ENCODE measurements around the gene PRKCI.
"Not testable (repeated sequence)": the region's sequence is repeated elsewhere in the genome, so short reads cannot be mapped to it uniquely, and the experiment has no call there.

Gene PRKCI

DNA sequence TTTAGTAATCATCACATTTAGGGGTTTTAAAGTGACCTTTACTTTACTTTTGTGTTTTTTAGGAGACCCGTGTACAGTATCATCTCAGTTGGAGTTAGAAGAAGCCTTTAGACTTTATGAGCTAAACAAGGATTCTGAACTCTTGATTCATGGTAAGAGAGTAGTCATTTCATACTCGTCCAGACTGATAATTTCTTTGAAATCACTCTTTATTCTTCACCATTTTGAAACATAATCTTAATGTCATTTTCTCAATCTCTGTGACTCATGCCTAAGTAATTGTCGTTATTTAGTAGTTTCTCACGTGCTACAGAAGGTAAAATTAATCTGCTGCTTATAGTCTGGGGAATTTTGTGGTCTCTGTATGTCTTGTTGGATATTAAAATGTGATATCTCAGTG is 37.7 kb downstream of the PRKCI start:
- H3K9ac ChIP-seq (ENCODE audit: low read depth, low read length) = no peak overlapping the region
- H3K27ac ChIP-seq (ENCODE audit: low read depth, low read length) = no peak overlapping the region
- H3K36me3 ChIP-seq (ENCODE audit: control insufficient read depth, insufficient read depth, low read length) = peaks cover 54% of the 10 kb centered on the region

DNA sequence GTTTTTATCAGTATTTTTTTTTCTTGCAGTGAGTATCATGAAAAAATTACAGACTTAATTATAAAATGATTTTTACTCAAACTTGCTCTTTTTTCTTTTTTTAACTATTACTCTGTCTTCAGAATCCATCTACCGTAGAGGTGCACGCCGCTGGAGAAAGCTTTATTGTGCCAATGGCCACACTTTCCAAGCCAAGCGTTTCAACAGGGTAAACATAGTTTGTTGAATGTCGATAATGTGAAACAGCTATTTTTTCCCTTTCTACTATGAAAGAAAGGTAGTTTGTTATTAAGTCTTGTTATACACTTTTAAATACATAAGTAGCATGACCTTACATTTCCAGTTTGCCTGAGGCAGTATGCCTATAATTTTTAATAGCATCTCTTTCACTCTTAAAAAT is 45.6 kb downstream of the PRKCI start:
- Histone ChIP-seq H3K4me3 (ENCODE audit: low read depth, low read length) (no peak overlapping the region), H3K9me3 (ENCODE audit: control insufficient read depth, insufficient read depth, low read length) (no peaks in the 10 kb centered on the region), H3K27me3 (ENCODE audit: control insufficient read depth, insufficient read depth, low read length) (no peaks in the 10 kb centered on the region), H3K9ac (ENCODE audit: low read depth, low read length) (no peak overlapping the region), H3K4me1 (ENCODE audit: control insufficient read depth, insufficient read depth, low read length) (no peaks in the 10 kb centered on the region), H3K36me3 (ENCODE audit: control insufficient read depth, insufficient read depth, low read length) (peaks cover 80% of the 10 kb centered on the region), H3K27ac (ENCODE audit: low read depth, low read length) (no peak overlapping the region)

More for the DNA sequence above, 37.7 kb downstream of the PRKCI start:
- H3K4me1 ChIP-seq (ENCODE audit: control insufficient read depth, insufficient read depth, low read length) = peaks cover 8% of the 10 kb centered on the region
- no peak overlapping the region for H3K4me3 ChIP-seq (ENCODE audit: low read depth, low read length)
- H3K9me3 ChIP-seq (ENCODE audit: control insufficient read depth, insufficient read depth, low read length) = no peaks in the 10 kb centered on the region
- no peaks in the 10 kb centered on the region for H3K27me3 ChIP-seq (ENCODE audit: control insufficient read depth, insufficient read depth, low read length)

DNA sequence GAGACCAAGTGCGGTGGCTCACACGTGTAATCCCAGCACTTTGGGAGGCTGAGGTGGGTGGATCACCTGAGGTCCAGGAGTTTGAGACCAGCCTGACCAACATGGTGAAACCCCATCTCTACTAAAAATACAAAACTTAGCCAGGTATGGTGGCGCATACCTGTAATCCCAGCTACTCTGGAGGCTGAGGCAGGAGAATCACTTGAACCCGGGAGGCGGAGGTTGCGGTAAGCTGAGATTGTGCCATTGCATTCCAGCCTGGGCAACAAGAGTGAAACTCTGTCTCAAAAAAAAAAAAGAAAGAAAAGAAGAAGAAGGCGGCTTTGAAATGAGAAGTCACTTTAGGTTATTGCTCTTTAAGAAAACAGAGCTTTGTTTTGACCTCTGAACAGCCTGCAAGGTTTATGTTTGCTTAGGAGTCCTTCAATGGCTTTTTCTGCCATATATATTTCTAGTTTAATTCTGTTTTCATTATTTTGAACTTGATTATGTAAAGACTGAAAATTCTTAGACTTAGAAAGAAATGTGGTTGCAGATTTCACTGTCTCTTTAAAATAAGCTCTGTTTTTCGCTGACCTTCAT is 47.5 kb downstream of the PRKCI start:
- not testable (repeated sequence) for H3K9me3 ChIP-seq (ENCODE audit: control insufficient read depth, insufficient read depth, low read length); H3K27ac ChIP-seq (ENCODE audit: low read depth, low read length); H3K9ac ChIP-seq (ENCODE audit: low read depth, low read length); H3K4me3 ChIP-seq (ENCODE audit: low read depth, low read length); H3K27me3 ChIP-seq (ENCODE audit: control insufficient read depth, insufficient read depth, low read length); H3K4me1 ChIP-seq (ENCODE audit: control insufficient read depth, insufficient read depth, low read length)
- H3K36me3 ChIP-seq (ENCODE audit: control insufficient read depth, insufficient read depth, low read length) = peaks cover 80% of the 10 kb centered on the region

DNA sequence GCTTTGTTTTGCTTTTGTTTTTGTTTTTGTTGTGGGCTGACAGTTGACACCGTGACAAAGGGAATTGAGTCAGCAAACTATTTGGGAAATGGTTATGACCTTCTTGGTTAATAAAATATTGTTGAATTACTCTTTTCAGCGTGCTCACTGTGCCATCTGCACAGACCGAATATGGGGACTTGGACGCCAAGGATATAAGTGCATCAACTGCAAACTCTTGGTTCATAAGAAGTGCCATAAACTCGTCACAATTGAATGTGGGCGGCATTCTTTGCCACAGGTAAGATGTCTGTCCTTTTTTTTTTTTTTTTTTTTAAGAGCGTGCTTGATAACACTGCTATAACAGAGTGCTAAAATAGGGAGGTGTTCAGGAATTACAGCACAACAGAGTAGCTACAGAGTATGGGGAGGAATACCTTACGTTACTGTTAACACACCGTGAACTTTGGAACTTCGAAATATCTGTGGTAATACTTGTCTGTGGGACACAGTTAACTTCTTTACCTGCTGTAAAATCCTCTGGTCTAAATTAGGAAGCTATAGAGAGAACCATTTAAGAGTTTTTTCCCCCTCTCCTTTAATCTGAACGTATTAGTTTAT is 48.2 kb downstream of the PRKCI start:
- H3K4me1 ChIP-seq (ENCODE audit: control insufficient read depth, insufficient read depth, low read length) = no peaks in the 10 kb centered on the region
- H3K4me3 ChIP-seq (ENCODE audit: low read depth, low read length) = no peak overlapping the region
- peaks cover 80% of the 10 kb centered on the region for H3K36me3 ChIP-seq (ENCODE audit: control insufficient read depth, insufficient read depth, low read length)
- H3K27me3 ChIP-seq (ENCODE audit: control insufficient read depth, insufficient read depth, low read length) = no peaks in the 10 kb centered on the region
- no peaks in the 10 kb centered on the region for H3K9me3 ChIP-seq (ENCODE audit: control insufficient read depth, insufficient read depth, low read length)
- no peak overlapping the region for H3K27ac ChIP-seq (ENCODE audit: low read depth, low read length)
- no peak overlapping the region for H3K9ac ChIP-seq (ENCODE audit: low read depth, low read length)

DNA sequence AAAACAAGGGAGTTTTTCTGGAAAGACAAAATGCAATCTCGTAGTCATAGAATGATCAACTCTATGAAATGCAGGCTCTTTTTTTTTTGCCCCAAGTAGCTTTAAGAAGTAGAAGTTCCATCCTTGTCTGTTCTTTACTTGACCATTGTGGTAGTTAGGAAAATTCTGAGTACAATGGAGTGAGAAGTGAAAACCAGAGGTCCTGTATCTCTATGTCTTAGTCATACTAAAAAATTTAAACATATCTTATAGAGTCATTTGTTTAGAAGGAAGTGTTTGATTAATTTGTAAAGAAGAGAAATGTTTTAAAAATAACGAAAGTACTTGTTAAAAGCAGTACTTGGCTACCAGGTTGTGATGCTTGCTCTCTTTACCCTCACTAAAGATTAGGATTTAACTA is 52.4 kb downstream of the PRKCI start:
- Histone ChIP-seq H3K27ac (ENCODE audit: low read depth, low read length) (no peak overlapping the region), H3K4me3 (ENCODE audit: low read depth, low read length) (no peak overlapping the region), H3K36me3 (ENCODE audit: control insufficient read depth, insufficient read depth, low read length) (peaks cover 92% of the 10 kb centered on the region), H3K9ac (ENCODE audit: low read depth, low read length) (no peak overlapping the region), H3K9me3 (ENCODE audit: control insufficient read depth, insufficient read depth, low read length) (no peaks in the 10 kb centered on the region), H3K27me3 (ENCODE audit: control insufficient read depth, insufficient read depth, low read length) (no peaks in the 10 kb centered on the region), H3K4me1 (ENCODE audit: control insufficient read depth, insufficient read depth, low read length) (no peaks in the 10 kb centered on the region)

DNA sequence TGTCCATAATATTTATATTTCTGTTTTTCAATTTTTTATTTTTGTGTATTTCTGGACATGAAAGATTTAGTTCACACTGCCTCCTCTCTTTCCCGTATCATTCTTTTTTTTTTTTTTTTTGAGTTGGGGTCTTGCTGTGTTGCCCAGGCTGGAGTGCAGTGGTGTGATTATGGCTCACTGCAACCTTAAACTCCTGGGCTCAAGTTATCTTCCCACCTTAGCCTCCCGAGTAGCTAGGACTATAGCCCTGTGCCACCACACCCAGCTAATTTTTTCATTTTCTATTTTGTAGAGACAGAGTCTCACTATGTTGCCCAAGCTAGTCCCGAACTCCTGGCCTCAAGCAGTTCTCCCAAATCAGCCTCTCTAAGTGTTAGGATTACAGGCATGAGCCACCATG is 53.6 kb downstream of the PRKCI start:
- no peak overlapping the region for H3K27ac ChIP-seq (ENCODE audit: low read depth, low read length)
- H3K9me3 ChIP-seq (ENCODE audit: control insufficient read depth, insufficient read depth, low read length) = no peaks in the 10 kb centered on the region
- H3K4me1 ChIP-seq (ENCODE audit: control insufficient read depth, insufficient read depth, low read length) = no peaks in the 10 kb centered on the region
- peaks cover 92% of the 10 kb centered on the region for H3K36me3 ChIP-seq (ENCODE audit: control insufficient read depth, insufficient read depth, low read length)
- no peaks in the 10 kb centered on the region for H3K27me3 ChIP-seq (ENCODE audit: control insufficient read depth, insufficient read depth, low read length)
- no peak overlapping the region for H3K9ac ChIP-seq (ENCODE audit: low read depth, low read length)
- H3K4me3 ChIP-seq (ENCODE audit: low read depth, low read length) = no peak overlapping the region

DNA sequence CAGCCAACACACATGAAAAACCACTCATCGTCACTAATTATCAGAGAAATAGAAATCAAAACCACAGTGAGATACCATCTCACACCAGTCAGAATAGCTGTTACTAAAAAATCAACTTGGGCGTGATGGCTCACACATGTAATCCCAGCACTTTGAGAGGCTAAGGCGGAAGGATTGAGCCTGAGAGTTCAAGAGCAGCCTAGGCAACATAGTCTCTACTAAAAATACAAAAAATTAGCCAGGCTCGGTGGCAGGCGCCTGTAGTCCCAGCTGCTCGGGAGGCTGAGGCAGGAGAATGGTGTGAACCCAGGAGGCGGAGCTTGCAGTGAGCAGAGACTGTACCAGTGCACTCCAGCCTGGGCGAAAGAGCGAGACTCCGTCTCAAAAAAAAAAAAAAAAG is 55.1 kb downstream of the PRKCI start:
- H3K36me3 ChIP-seq (ENCODE audit: control insufficient read depth, insufficient read depth, low read length) = peaks cover 93% of the 10 kb centered on the region
- not testable (repeated sequence) for H3K9ac ChIP-seq (ENCODE audit: low read depth, low read length); H3K27ac ChIP-seq (ENCODE audit: low read depth, low read length); H3K4me1 ChIP-seq (ENCODE audit: control insufficient read depth, insufficient read depth, low read length); H3K4me3 ChIP-seq (ENCODE audit: low read depth, low read length); H3K27me3 ChIP-seq (ENCODE audit: control insufficient read depth, insufficient read depth, low read length); H3K9me3 ChIP-seq (ENCODE audit: control insufficient read depth, insufficient read depth, low read length)

DNA sequence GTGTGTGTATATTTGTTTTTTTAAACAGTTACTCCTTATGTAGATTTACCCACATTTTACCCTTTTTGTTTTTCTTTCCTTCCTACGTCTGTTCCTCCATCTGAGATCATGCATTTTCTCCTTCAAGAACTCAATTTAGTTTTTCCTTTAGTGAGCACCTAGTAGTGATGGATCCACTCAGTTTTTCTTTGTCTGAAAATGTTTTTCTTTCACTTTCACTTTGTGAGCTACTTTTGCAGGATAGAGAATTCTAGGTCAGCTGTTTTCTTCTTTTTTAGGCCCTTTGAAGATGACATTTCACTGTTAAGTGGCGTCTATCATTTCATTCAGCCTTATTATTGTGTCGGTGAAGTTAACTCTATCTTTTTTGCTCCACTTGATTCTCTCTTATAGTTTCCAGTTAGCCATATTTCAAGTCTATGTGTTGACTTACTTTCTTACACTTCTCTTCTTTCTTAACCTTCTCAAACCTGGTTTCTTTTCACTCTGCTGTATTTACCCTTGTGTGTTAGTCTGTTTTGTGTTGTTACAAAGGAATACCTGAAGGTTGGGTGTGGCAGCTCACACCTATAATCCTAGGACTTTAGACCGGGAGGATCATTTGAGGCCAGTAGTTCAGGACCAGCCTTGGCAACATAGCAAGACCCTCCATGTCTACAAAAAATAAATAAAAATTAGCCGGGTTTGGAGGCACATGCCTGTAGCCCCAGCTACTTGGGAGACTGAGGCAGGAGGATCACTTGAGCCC is 55.8 kb downstream of the PRKCI start:
- Histone ChIP-seq H3K27ac (ENCODE audit: low read depth, low read length) (no peak overlapping the region), H3K36me3 (ENCODE audit: control insufficient read depth, insufficient read depth, low read length) (peaks cover 89% of the 10 kb centered on the region), H3K4me3 (ENCODE audit: low read depth, low read length) (no peak overlapping the region), H3K9me3 (ENCODE audit: control insufficient read depth, insufficient read depth, low read length) (no peaks in the 10 kb centered on the region), H3K9ac (ENCODE audit: low read depth, low read length) (no peak overlapping the region), H3K27me3 (ENCODE audit: control insufficient read depth, insufficient read depth, low read length) (no peaks in the 10 kb centered on the region), H3K4me1 (ENCODE audit: control insufficient read depth, insufficient read depth, low read length) (no peaks in the 10 kb centered on the region)

DNA sequence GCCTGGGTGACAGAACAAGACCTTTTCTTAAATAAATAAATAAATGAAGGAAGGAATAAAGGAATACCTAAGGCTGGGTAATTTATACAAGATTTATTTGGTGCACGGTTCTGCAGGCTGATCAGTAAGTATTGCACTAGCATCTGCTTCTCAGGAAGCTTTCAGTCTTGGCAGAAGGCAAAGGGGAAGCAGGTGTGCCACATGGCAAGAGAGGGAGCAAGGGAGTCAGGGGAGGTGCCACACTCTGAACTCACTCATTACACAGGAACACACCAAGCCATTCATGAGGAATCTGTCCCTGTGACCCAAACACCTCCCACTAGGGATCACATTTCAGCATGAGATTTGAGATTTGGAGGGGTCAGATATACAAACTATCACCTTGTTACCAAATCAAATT is 56.4 kb downstream of the PRKCI start:
- H3K27ac ChIP-seq (ENCODE audit: low read depth, low read length) = no peak overlapping the region
- no peaks in the 10 kb centered on the region for H3K9me3 ChIP-seq (ENCODE audit: control insufficient read depth, insufficient read depth, low read length)
- H3K4me3 ChIP-seq (ENCODE audit: low read depth, low read length) = no peak overlapping the region
- no peak overlapping the region for H3K9ac ChIP-seq (ENCODE audit: low read depth, low read length)
- no peaks in the 10 kb centered on the region for H3K4me1 ChIP-seq (ENCODE audit: control insufficient read depth, insufficient read depth, low read length)
- H3K27me3 ChIP-seq (ENCODE audit: control insufficient read depth, insufficient read depth, low read length) = no peaks in the 10 kb centered on the region
- H3K36me3 ChIP-seq (ENCODE audit: control insufficient read depth, insufficient read depth, low read length) = peaks cover 88% of the 10 kb centered on the region

DNA sequence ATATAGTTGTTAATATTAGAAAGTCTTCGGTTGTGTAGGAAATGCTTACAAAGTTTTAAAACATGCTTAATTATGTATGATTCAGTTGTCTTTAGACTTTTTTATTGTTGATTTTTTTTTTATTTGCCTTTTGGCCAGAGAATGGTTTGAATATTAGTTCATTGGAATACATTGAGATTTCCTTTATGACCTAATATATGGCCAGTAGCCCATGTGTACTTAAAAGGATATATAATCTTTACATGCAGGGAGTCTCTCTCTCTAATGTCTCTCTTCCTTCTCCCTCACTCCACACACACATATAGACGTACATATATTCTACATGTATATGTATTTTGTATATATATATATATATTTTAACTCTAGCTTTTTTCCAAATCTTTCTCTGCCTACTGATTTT is 68.0 kb downstream of the PRKCI start:
- Histone ChIP-seq H3K36me3 (ENCODE audit: control insufficient read depth, insufficient read depth, low read length) (peaks cover 67% of the 10 kb centered on the region), H3K4me3 (ENCODE audit: low read depth, low read length) (no peak overlapping the region)

DNA sequence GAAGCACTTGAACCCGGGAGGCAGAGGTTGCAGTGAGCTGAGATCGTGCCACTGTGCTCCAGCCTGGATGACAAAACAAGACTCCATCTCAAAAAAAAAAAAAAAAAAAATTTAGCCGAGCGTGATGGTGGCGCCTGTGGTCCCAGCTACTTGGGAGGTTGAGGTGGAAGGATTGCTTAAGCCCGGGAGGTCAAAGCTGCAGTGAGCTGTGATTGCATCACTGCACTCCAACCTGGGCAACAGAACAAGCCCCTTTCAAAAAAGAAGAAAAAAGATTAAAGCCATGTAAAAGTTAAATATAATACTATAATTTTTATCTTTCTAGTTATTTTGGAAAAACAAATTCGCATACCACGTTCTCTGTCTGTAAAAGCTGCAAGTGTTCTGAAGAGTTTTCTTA is 73.4 kb downstream of the PRKCI start:
- Histone ChIP-seq H3K9me3 (ENCODE audit: control insufficient read depth, insufficient read depth, low read length) (no peaks in the 10 kb centered on the region), H3K27me3 (ENCODE audit: control insufficient read depth, insufficient read depth, low read length) (no peaks in the 10 kb centered on the region), H3K36me3 (ENCODE audit: control insufficient read depth, insufficient read depth, low read length) (peaks cover 69% of the 10 kb centered on the region), H3K4me3 (ENCODE audit: low read depth, low read length) (no peak overlapping the region), H3K4me1 (ENCODE audit: control insufficient read depth, insufficient read depth, low read length) (no peaks in the 10 kb centered on the region), H3K27ac (ENCODE audit: low read depth, low read length) (no peak overlapping the region), H3K9ac (ENCODE audit: low read depth, low read length) (no peak overlapping the region)

More for the DNA sequence above, 68.0 kb downstream of the PRKCI start:
- no peaks in the 10 kb centered on the region for H3K4me1 ChIP-seq (ENCODE audit: control insufficient read depth, insufficient read depth, low read length)
- no peak overlapping the region for H3K9ac ChIP-seq (ENCODE audit: low read depth, low read length)
- no peaks in the 10 kb centered on the region for H3K9me3 ChIP-seq (ENCODE audit: control insufficient read depth, insufficient read depth, low read length)
- H3K27ac ChIP-seq (ENCODE audit: low read depth, low read length) = no peak overlapping the region
- no peaks in the 10 kb centered on the region for H3K27me3 ChIP-seq (ENCODE audit: control insufficient read depth, insufficient read depth, low read length)
